Brain microvascular endothelial cell (primary cell): ENCODE measurements around the gene GNB3.
A peak's percentile ranks its signal among the peaks of the same experiment; 100 is the strongest.
"Not testable (repeated sequence)": the region's sequence is repeated elsewhere in the genome, so short reads cannot be mapped to it uniquely, and the experiment has no call there.

Experiments used
- DNase-seq: peaks from one replicate; pipeline ENCODE4 v3.0.0-alpha.2; 2020
- H3K27ac ChIP-seq: fragments of 250-450 bp; sonication (Bioruptor Pico); 2 replicates; pipeline ENCODE4 v1.5.1; 2020; ENCODE audit warnings: mild to moderate bottlenecking, moderate library complexity
- H3K27me3 ChIP-seq: fragments of 250-450 bp; sonication (Bioruptor Pico); replicated peaks from 2 replicates; pipeline ENCODE4 v1.5.1; 2020; ENCODE audit warnings: mild to moderate bottlenecking
- H3K36me3 ChIP-seq: fragments of 250-450 bp; sonication (Bioruptor Pico); replicated peaks from 2 replicates; pipeline ENCODE4 v1.5.1; 2020; ENCODE audit warnings: mild to moderate bottlenecking
- H3K4me3 ChIP-seq: 2 replicates; pipeline ENCODE4 v1.5.1; 2011; ENCODE audit warnings: low read depth, mild to moderate bottlenecking, control low read depth, low read length, moderate library complexity
- CTCF ChIP-seq: IDR thresholded peaks from 2 replicates; pipeline ENCODE4 v1.5.1; 2011; ENCODE audit warnings: low read depth, mild to moderate bottlenecking, moderate library complexity, low read length, control low read depth, inconsistent platforms; ENCODE audit errors: missing control alignments
- in situ Hi-C: cut with HindIII; loops from 2 replicates; pipeline ENCODE4 v1.10.0; 2017; ENCODE audit warnings: low sequenced_read_pairs, low pct_ligation_motif_present

Gene GNB3

GRCh38 chr12:6867413-6868210 lies 26.9 kb downstream of the GNB3 start, which contains the start of gene TPI1:
TSS of gene TPI1 (plus strand) at chr12:6867531. CDS start at chr12:6867567, 36 bp downstream.
- Histone ChIP-seq H3K36me3 (peaks cover 45% of the 10 kb centered on the region), H3K4me3 (peak within 1 kb of the TSS; percentile 86), H3K27me3 (no peaks in the 10 kb centered on the region), H3K27ac (peak within 1 kb of the TSS; percentile 49)
- peak; percentile 65 for DNase-seq
- in situ Hi-C loops, result no loop called here
- TF ChIP-seq CTCF, result no peak

GRCh38 chr12:6868211-6869048 lies 27.7 kb downstream of the GNB3 start:
- Histone ChIP-seq H3K27ac (peak overlapping the region; percentile 49), H3K27me3 (no peaks in the 10 kb centered on the region), H3K36me3 (peaks cover 37% of the 10 kb centered on the region), H3K4me3 (peak overlapping the region; percentile 86)
- in situ Hi-C loops, result no loop called here
- DNase-seq, result no peak
- TF ChIP-seq CTCF, result peak; percentile 47

GRCh38 chr12:6869049-6870021 lies 28.6 kb downstream of the GNB3 start:
- Histone ChIP-seq H3K4me3 (peak overlapping the region; percentile 86), H3K27ac (no peak overlapping the region), H3K36me3 (peaks cover 30% of the 10 kb centered on the region), H3K27me3 (no peaks in the 10 kb centered on the region)
- DNase-seq, result peak; percentile 60
- TF ChIP-seq CTCF, result peak; percentile 91
- in situ Hi-C loops, result no loop called here

GRCh38 chr12:6870304-6870703 lies 29.6 kb downstream of the GNB3 start:
- H3K27me3 ChIP-seq, DNase-seq, H3K4me3 ChIP-seq, H3K27ac ChIP-seq, in situ Hi-C loops: not testable (repeated sequence)
- peaks cover 24% of the 10 kb centered on the region for H3K36me3 ChIP-seq

GRCh38 chr12:6871052-6871957 lies 30.6 kb downstream of the GNB3 start:
- Histone ChIP-seq H3K27ac (no peak overlapping the region), H3K36me3 (peaks cover 21% of the 10 kb centered on the region), H3K27me3 (no peaks in the 10 kb centered on the region), H3K4me3 (peak overlapping the region; percentile 84)
- DNase-seq, result no peak
- no peak for TF ChIP-seq CTCF
- in situ Hi-C loops, result no loop called here
